Gastrocnemius medialis (tissue), 4 donors: ENCODE results near the gene RANBP17.

Experiments
- POLR2A ChIP-seq, 2 donors: fragments of 450-650 bp; IDR thresholded peaks; one replicate each; pipeline ENCODE4 v1.6.1; 2017; ENCODE audit warnings: antibody characterized with exemption in 2 of 2, mild to moderate bottlenecking in 2 of 2, moderate library complexity in 2 of 2
- TF ChIP-seq, protein P1 (sequence below), 5 experiments: fragments of 450-650 bp in 3 of 5; fragments of 200-600 bp in 2 of 5; sonication (generic) in 2 of 5; IDR thresholded peaks in 4 of 5; conservative IDR thresholded peaks in 1 of 5; 1 replicate in 4 of 5; 2 replicates in 1 of 5; pipeline ENCODE4 v1.5.1; 2016 to 2019; ENCODE audit warnings: antibody characterized with exemption in 5 of 5, mild to moderate bottlenecking in 3 of 5, moderate library complexity in 3 of 5

- no peak for TF ChIP-seq POLR2A (IDR thresholded peaks at IDR 0.05)
- TF ChIP-seq, protein P1, sequence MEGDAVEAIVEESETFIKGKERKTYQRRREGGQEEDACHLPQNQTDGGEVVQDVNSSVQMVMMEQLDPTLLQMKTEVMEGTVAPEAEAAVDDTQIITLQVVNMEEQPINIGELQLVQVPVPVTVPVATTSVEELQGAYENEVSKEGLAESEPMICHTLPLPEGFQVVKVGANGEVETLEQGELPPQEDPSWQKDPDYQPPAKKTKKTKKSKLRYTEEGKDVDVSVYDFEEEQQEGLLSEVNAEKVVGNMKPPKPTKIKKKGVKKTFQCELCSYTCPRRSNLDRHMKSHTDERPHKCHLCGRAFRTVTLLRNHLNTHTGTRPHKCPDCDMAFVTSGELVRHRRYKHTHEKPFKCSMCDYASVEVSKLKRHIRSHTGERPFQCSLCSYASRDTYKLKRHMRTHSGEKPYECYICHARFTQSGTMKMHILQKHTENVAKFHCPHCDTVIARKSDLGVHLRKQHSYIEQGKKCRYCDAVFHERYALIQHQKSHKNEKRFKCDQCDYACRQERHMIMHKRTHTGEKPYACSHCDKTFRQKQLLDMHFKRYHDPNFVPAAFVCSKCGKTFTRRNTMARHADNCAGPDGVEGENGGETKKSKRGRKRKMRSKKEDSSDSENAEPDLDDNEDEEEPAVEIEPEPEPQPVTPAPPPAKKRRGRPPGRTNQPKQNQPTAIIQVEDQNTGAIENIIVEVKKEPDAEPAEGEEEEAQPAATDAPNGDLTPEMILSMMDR (IDR thresholded peaks at IDR 0.05 in 4 of 5, conservative IDR thresholded peaks at IDR 0.05 in 1 of 5) = no peak
Observed at GRCh38 chr5:170867825-170868224, 6.0 kb downstream of the RANBP17 start.
